ENCODE results near the gene RELN. TPM values are rescaled to one million over a fixed set of nuclear protein-coding genes. Genes with fewer than 3 reads are reported as not detected.

Gene RELN
- total RNA-seq, 1 donor from 2014 or later = 7.1 TPM

DNA sequence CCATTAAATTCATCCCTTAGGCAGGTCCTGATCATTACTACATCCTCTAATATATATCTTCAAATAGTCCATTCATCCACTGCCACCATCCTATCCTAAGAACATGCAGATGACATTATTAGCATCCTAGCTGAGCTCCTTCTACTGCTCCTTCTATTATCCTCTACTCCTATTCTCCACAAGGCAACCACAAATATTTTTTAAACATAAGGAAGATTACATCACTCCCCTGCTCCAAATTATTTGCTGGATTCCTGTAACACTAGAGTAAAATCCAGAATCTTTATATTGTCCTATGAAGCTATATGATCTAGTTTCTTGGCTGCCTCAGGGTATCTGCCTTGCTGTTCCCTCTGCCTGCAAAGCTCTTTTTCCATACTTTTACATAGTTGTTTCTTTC is 367.2 kb downstream of the RELN start:
- no peak for TF ChIP-seq CTCF (IDR thresholded peaks at IDR 0.05; ENCODE audit: insufficient read depth, low read length, poor library complexity, severe bottlenecking)
- Histone ChIP-seq H3K36me3 (ENCODE audit: control insufficient read depth, insufficient read depth, low read length) (no peaks in the 10 kb centered on the region), H3K4me3 (ENCODE audit: low read depth, low read length) (no peak overlapping the region), H3K27me3 (ENCODE audit: control insufficient read depth, insufficient read depth, low read length) (no peaks in the 10 kb centered on the region)
- DNase-seq (ENCODE audit: low read depth) = no peak

- peak; percentile 21 for TF ChIP-seq CTCF (IDR thresholded peaks at IDR 0.05; ENCODE audit: insufficient read depth, low read length, poor library complexity, severe bottlenecking)
- Histone ChIP-seq H3K27me3 (ENCODE audit: control insufficient read depth, insufficient read depth, low read length) (no peaks in the 10 kb centered on the region), H3K4me3 (ENCODE audit: low read depth, low read length) (no peak overlapping the region), H3K36me3 (ENCODE audit: control insufficient read depth, insufficient read depth, low read length) (no peaks in the 10 kb centered on the region)
- DNase-seq (ENCODE audit: low read depth) = no peak
Observed at GRCh38 chr7:103613655-103614642, 375.5 kb downstream of the RELN start.

DNA sequence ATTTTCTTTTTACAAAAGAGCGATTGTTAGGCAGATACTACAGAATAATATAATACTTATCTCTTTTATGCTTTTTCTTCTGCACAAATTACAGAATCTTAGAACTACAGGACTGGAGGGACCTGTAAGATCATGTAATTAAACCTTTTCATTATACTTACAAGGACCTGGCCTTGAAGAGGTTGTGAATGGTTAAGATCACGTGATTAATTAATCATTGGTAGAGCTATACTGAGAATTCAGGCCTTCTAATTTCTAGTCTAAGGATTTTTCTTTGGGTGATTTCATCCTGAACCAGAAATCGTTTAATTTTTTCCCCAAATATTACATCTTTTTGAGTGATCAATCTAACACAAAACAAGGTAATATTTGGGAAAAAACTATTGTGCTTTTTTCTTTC is 379.7 kb downstream of the RELN start:
- Histone ChIP-seq H3K27me3 (ENCODE audit: control insufficient read depth, insufficient read depth, low read length) (no peaks in the 10 kb centered on the region), H3K36me3 (ENCODE audit: control insufficient read depth, insufficient read depth, low read length) (no peaks in the 10 kb centered on the region), H3K4me3 (ENCODE audit: low read depth, low read length) (no peak overlapping the region)
- no peak for TF ChIP-seq CTCF (IDR thresholded peaks at IDR 0.05; ENCODE audit: insufficient read depth, low read length, poor library complexity, severe bottlenecking)
- DNase-seq (ENCODE audit: low read depth) = no peak

DNA sequence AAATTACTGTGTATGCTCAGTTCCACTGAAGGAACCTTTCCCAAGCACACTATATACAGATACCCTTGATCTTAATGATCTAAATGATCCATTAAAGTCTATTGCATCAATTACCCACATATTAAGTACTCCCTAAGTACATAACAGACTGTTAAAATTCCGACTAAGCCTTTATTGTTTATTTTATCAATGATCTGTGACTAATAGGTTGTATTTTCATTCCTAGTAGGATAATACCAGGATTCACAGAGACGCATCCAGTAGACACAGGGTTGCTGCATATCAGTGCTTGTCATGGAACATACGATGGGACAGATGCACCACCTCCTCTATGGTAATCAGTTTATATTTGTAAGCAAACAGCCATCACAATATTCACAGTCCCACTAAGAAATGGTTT is 383.8 kb downstream of the RELN start:
- no peaks in the 10 kb centered on the region for H3K27me3 ChIP-seq (ENCODE audit: control insufficient read depth, insufficient read depth, low read length)
- no peak overlapping the region for H3K4me3 ChIP-seq (ENCODE audit: low read depth, low read length)
- TF ChIP-seq CTCF (IDR thresholded peaks at IDR 0.05; ENCODE audit: insufficient read depth, low read length, poor library complexity, severe bottlenecking) = no peak
- no peaks in the 10 kb centered on the region for H3K36me3 ChIP-seq (ENCODE audit: control insufficient read depth, insufficient read depth, low read length)
- no peak for DNase-seq (ENCODE audit: low read depth)

- TF ChIP-seq CTCF (IDR thresholded peaks at IDR 0.05; ENCODE audit: insufficient read depth, low read length, poor library complexity, severe bottlenecking) = no peak
- no peak overlapping the region for H3K4me3 ChIP-seq (ENCODE audit: low read depth, low read length)
- H3K36me3 ChIP-seq (ENCODE audit: control insufficient read depth, insufficient read depth, low read length) = no peaks in the 10 kb centered on the region
- H3K27me3 ChIP-seq (ENCODE audit: control insufficient read depth, insufficient read depth, low read length) = no peaks in the 10 kb centered on the region
- no peak for DNase-seq (ENCODE audit: low read depth)
Observed at GRCh38 chr7:103598326-103598905, 391.0 kb downstream of the RELN start.
